ENCODE data around the gene ZBTB33. TPM values are rescaled to one million over a fixed set of nuclear protein-coding genes. Genes with fewer than 3 reads are reported as not detected.

The ZBTB33 gene
- total RNA-seq, 1 donor from 2014 or later: 45.6 TPM

- TF ChIP-seq EZH2 (IDR thresholded peaks at IDR 0.05) (no peak), CTCF (IDR thresholded peaks at IDR 0.05) (no peak), EZH2phosphoT487 (IDR thresholded peaks at IDR 0.05) (no peak)
- Histone ChIP-seq H3K9ac (no peak overlapping the region), H3F3A (ENCODE audit: low read depth) (no peaks in the 10 kb centered on the region), H3K27ac (no peak overlapping the region), H3K79me2 (ENCODE audit: low read depth) (no peaks in the 10 kb centered on the region), H3K27me3 (no peaks in the 10 kb centered on the region), H3K4me3 (no peak overlapping the region), H3K36me3 (no peaks in the 10 kb centered on the region), H3K4me2 (no peak overlapping the region), H2AFZ (replicated peaks) (no peak overlapping the region), H3K4me1 (no peaks in the 10 kb centered on the region), H4K20me1 (ENCODE audit: low read depth) (no peaks in the 10 kb centered on the region), H3K9me3 (ENCODE audit: low read depth) (no peaks in the 10 kb centered on the region)
- Mint-ChIP-seq H3K9me3 (peaks cover 2% of the 10 kb centered on the region), H3K4me3 (no peak overlapping the region), H3K4me1 (no peaks in the 10 kb centered on the region), H3K27ac (no peak overlapping the region), H3K27me3 (ENCODE audit: insufficient read depth, low read depth) (peaks cover 3% of the 10 kb centered on the region), H3K36me3 (peaks cover 2% of the 10 kb centered on the region)
- no peak for DNase-seq (ENCODE audit: low spot score)
Observed at GRCh38 chrX:120224388-120224787, 26.2 kb upstream of the ZBTB33 start.

- Mint-ChIP-seq H3K4me3 (no peak overlapping the region), H3K9me3 (peaks cover 5% of the 10 kb centered on the region), H3K27me3 (ENCODE audit: insufficient read depth, low read depth) (no peaks in the 10 kb centered on the region), H3K4me1 (no peaks in the 10 kb centered on the region), H3K36me3 (peaks cover 1% of the 10 kb centered on the region), H3K27ac (no peak overlapping the region)
- no peak overlapping the region for H3K4me3 ChIP-seq
- no peaks in the 10 kb centered on the region for H3F3A ChIP-seq (ENCODE audit: low read depth)
- H3K4me1 ChIP-seq: no peaks in the 10 kb centered on the region
- no peaks in the 10 kb centered on the region for H3K27me3 ChIP-seq
- H2AFZ ChIP-seq (replicated peaks): no peak overlapping the region
- H3K36me3 ChIP-seq: no peaks in the 10 kb centered on the region
- H4K20me1 ChIP-seq (ENCODE audit: low read depth): no peaks in the 10 kb centered on the region
- H3K4me2 ChIP-seq: no peak overlapping the region
- no peak for DNase-seq (ENCODE audit: low spot score)
- H3K27ac ChIP-seq: no peak overlapping the region
- H3K79me2 ChIP-seq (ENCODE audit: low read depth): no peaks in the 10 kb centered on the region
- TF ChIP-seq EZH2 (IDR thresholded peaks at IDR 0.05): no peak
- TF ChIP-seq EZH2phosphoT487 (IDR thresholded peaks at IDR 0.05): no peak
- no peak for TF ChIP-seq CTCF (IDR thresholded peaks at IDR 0.05)
- peaks cover 6% of the 10 kb centered on the region for H3K9me3 ChIP-seq (ENCODE audit: low read depth)
- no peak overlapping the region for H3K9ac ChIP-seq
Observed at GRCh38 chrX:120228187-120228908, 22.3 kb upstream of the ZBTB33 start.

GRCh38 chrX:120235284-120235683 lies 15.3 kb upstream of the ZBTB33 start:
- Histone ChIP-seq H3K27me3 (no peaks in the 10 kb centered on the region), H2AFZ (replicated peaks) (no peak overlapping the region), H3K4me1 (no peaks in the 10 kb centered on the region), H3K79me2 (ENCODE audit: low read depth) (no peaks in the 10 kb centered on the region), H3F3A (ENCODE audit: low read depth) (no peaks in the 10 kb centered on the region), H3K27ac (no peak overlapping the region), H3K36me3 (no peaks in the 10 kb centered on the region), H3K9me3 (ENCODE audit: low read depth) (peaks cover 4% of the 10 kb centered on the region), H4K20me1 (ENCODE audit: low read depth) (no peaks in the 10 kb centered on the region), H3K4me3 (no peak overlapping the region), H3K9ac (no peak overlapping the region), H3K4me2 (no peak overlapping the region)
- no peak for TF ChIP-seq EZH2 (IDR thresholded peaks at IDR 0.05)
- TF ChIP-seq CTCF (IDR thresholded peaks at IDR 0.05): no peak
- TF ChIP-seq EZH2phosphoT487 (IDR thresholded peaks at IDR 0.05): no peak
- peaks cover 1% of the 10 kb centered on the region for H3K36me3 Mint-ChIP-seq
- peaks cover 6% of the 10 kb centered on the region for H3K9me3 Mint-ChIP-seq
- no peak overlapping the region for H3K4me3 Mint-ChIP-seq
- no peaks in the 10 kb centered on the region for H3K4me1 Mint-ChIP-seq
- H3K27ac Mint-ChIP-seq: no peak overlapping the region
- no peaks in the 10 kb centered on the region for H3K27me3 Mint-ChIP-seq (ENCODE audit: insufficient read depth, low read depth)
- DNase-seq (ENCODE audit: low spot score): no peak
